HG02884 (cell line): ENCODE data around the gene RTP5.

Source experiments
- ATAC-seq: cut with Tn5 transposase; IDR thresholded peaks from one replicate; pipeline ENCODE4 v1.9.1; 2021; ENCODE audit warnings: mild to moderate bottlenecking, moderate library complexity; ENCODE audit not compliant: unreplicated experiment

RTP5 gene

GRCh38 chr2:241885946-241886643, 16.6 kb downstream of the RTP5 start:
- no peak for ATAC-seq

DNA sequence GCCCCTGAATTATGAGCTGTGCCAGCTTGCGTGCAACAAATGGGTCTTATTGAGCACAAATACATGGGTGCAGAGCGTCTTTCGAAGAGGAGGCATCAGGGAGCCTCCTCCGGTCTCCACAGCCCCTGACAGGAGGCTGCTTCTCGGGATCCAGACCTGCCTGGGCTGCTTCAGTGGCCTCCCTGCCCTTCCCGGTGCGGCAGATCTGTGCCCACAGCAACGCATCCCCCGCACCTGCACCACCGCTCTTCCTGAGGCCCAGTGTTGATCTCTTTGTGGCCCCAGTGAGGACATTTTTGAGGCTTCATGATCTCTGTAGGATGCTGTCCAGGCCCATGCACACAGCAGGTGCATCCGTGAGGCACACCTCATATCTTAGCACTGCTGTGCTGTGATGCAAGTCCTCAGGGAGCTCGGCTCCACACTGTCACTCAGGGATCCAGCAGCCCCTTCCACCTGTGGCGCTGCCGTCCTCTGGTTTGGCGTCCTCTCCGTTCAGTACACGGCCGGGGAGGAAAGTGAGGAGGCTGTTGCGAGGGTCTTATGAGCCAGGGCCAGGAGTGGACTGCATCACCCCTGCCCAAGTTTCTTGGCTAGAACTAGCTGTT, 17.4 kb downstream of the RTP5 start:
- ATAC-seq = no peak

- ATAC-seq = no peak
Observed at GRCh38 chr2:241887806-241888522, 18.4 kb downstream of the RTP5 start.

- ATAC-seq = no peak
Observed at GRCh38 chr2:241888641-241889040, 19.1 kb downstream of the RTP5 start.

DNA sequence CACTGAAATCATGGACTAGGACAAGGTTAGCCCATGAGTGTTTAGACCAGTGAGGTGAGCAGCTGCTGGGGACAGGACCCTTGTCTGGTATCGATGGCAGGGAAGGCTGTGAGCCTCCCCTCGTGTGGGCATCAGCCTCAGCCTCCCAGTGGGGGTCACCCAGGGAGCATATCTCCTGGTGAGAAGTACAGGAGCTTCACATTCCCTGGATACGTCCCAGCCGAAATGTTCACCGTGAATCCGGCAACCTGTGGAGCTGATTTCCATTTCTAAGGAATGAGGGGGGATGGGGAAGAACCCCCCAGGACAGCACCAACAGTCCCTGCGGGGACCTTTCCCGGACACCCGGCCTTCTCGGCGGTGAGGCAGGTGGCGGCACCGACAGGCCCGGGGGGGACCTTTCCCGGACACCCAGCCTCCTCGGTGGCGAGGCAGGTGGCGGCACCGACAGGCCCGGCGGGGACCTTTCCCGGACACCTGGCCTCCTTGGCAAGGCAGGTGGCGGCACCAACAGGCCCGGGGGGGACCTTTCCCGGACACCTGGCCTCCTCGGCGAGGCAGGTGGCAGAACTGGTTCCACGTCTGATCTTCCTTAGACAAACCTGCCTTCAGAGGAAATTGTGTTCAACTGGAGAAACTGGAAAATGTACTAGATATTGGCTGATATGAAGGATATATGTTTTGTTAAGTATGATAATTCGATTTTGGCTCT, 21.2 kb downstream of the RTP5 start:
- no peak for ATAC-seq

- no peak for ATAC-seq
Observed at GRCh38 chr2:241891315-241891987, 21.9 kb downstream of the RTP5 start.

DNA sequence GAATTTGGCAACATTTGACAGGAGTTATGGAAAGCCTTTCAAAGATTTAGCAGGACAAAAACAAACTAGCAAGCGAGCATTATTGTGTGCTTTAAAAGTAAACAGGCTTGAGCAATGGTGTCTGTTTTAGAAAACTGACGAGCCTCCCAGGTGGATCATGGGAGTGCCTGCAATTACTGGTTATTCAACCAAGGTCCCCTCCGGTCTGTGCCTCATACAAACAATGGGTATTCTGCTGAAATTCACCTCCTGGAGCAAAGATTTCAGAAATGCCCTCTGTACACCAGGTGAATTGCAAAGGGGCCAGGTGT, 22.4 kb downstream of the RTP5 start:
- no peak for ATAC-seq

DNA sequence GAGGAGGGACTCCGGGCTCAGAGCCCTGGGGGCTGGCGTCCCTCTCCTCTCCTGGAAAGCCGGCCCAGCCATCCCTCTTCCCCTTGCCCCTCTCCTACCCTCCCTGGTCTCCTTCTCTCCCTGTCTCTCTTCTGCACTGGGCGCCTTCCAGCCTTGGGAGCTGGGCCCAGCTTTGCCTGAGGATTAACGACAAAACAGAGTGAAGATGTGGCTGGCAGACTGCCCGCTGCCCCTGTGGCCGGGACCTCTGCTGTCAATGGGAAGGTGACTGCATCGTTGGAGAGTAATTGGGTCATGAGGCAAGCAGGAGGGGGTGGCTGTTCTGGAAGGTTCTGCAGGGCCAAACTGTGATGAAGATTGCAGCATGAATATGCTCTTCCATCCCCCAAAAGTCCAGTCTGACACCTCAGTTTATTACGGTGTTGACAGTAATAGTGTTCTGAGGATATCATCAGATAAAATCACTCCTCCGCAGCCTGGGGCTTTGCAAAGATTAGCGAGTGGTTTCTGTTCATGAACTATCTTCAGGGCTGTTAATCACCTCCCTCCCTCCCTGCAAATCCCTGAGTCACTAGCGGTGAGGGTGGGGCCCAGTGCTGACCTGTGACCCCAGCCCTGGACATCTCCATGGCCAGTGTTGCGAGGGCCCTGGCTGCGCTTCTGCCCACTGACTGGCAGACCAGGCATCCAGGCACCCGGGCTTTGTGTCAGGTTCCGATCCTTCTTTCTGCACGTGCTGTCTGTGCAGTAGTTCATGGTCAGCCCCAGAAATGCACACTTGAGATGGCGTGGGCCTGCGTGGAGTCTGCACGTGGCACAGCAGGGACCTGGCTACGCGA, 23.0 kb downstream of the RTP5 start:
- ATAC-seq = no peak

GRCh38 chr2:241893265-241893664, 23.7 kb downstream of the RTP5 start:
- ATAC-seq = no peak

DNA sequence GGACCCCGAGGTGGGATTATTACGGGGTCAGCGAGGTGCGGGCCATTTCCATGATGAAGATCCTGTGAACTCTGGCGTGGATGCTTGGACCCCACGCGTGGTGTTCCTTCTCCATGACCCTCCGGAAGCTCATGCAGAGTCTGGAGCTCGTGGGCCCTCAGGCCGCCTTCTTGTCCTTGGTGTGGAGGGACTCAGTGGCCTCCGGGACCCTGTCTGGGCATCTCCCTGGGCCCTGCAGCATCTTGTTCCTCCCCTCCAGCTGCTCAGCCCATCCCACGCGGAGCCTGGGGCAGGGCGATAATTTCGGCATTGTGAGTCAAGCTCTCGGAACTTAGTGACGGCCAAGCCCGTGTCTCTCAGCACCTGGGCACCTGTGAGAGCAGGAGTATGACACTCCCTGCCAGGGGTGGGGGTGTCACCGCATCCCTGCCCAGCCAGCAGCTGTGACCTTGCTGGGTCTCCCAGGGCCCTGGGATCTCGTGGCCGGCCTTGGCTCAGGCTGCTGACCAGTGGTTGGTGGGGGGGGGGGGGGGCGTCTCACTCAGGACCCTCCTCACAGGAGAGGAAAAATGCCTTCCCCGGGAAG, 24.6 kb downstream of the RTP5 start:
- ATAC-seq = no peak

- no peak for ATAC-seq
Observed at GRCh38 chr2:241894681-241895426, 25.3 kb downstream of the RTP5 start.

DNA sequence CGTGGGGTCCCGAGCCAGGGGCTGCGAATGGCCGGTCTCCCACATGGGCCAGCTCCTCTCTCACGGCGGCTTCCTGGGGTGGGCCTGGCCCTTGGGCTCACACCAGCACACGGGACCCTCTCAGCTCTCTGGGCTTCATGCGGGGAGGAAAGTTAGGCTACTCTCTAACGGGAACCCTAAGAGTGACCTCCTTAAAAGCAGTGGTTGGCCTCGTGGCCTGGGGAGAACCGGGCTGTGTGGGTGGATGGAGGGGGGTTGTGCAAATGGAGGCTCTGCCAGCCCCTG, 25.8 kb downstream of the RTP5 start:
- no peak for ATAC-seq

DNA sequence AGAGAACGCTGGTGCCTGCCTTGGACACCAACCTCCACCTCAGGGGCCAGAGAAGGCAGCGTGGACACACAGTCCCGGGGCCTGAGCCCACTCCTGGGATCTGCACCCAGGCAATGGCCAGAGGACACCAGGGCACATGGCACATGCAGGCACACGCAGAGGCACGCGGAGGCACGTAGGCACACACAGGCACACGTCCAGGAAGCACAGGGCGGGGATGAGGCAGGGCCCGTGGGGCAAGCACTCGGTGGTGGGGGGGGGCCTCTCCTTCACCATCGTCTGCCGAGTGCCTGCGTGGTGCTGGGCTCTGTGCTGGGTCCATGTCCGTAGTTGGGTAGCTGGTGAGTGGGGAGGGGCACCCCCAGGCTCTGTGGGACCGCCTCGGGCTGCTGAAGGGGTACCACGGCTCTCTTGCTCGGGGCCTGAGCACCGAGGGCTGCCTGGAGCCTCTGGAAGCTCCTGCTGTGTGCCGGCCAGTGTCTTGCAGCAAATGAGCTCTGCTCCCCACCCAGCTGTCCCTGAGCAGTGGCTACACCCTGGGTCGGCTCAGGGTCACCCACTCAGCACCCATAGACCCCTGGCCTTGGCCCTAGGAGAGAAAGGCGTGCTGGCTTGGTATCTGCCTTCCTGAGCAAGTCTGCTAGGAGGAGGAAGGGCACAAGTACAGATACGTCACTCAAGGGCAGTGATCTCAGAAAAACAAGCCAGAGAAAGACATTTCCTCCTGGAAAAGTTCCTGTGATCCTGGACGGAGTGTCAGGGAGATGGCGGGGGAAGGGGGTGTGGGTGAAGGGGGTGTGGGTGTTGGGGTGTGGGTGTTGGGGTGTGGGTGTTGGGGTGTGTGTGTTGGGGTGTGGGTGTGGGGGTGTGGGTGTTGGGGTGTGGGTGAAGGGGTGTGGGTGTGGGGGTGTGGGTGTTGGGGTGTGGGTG, 26.4 kb downstream of the RTP5 start:
- ATAC-seq = no peak

GRCh38 chr2:241896746-241897201, 27.2 kb downstream of the RTP5 start:
- no peak for ATAC-seq

DNA sequence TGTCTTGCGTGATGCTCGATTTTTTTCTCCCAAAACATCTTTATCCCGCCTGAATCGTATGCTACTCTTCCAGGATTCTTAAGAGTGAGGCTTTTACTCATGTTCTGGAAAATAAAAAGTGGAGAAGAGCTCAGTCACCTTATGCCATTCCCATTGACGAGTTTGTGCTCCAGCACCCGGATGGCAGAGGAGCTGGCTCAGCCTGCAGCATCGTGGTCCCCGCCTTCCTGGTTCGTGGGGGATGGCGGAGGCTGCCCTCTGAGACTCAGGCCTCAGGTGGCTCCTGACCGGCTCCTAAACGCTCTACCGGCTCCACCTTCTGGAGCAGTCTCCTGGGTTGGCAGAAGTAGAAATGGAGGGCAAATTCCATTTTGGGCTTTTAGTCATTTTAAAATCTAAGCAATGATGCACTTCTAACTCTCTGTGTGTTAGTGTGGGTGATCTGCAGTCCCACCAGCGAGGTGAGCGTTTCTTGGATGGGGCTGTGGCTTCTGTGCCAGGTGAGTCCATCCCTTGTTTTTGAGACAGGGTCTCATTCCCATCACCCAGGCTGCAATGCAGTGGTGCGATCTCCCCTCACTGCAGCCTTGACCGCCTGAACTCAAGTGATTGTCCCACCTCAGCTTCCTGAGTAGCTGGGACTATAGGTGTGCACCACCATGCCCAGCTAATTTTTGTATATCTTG, 27.8 kb downstream of the RTP5 start:
- no peak for ATAC-seq

- ATAC-seq = no peak
Observed at GRCh38 chr2:241898463-241899270, 29.1 kb downstream of the RTP5 start.
